Subcutaneous adipose tissue (tissue), 4 donors: ENCODE data around the gene LRRC27. TPM values are rescaled to one million over a fixed set of nuclear protein-coding genes. Genes with fewer than 3 reads are reported as not detected.

Experiments used
- CTCF ChIP-seq: fragments of 450-650 bp; IDR thresholded peaks from one replicate; pipeline ENCODE4 v1.5.1; 2016; ENCODE audit warnings: low read depth, mild to moderate bottlenecking, control low read depth, antibody characterized with exemption, moderate library complexity
- total RNA-seq, 4 donors: library from RNA; depleted of rRNA; stranded (reverse); fragments of >200 nt; gene quantifications; one replicate each; pipeline ENCODE4 v1.1.0, GENCODE V29; 2016

The LRRC27 gene
- total RNA-seq, 4 donors from 2014 or later = 7.7 to 11.6 (median 9.9) TPM

GRCh38 chr10:132303361-132304115, 28.5 kb upstream of the LRRC27 start:
- TF ChIP-seq CTCF = no peak

- TF ChIP-seq CTCF = no peak
Measured at GRCh38 chr10:132304756-132305509, 27.1 kb upstream of the LRRC27 start.

DNA sequence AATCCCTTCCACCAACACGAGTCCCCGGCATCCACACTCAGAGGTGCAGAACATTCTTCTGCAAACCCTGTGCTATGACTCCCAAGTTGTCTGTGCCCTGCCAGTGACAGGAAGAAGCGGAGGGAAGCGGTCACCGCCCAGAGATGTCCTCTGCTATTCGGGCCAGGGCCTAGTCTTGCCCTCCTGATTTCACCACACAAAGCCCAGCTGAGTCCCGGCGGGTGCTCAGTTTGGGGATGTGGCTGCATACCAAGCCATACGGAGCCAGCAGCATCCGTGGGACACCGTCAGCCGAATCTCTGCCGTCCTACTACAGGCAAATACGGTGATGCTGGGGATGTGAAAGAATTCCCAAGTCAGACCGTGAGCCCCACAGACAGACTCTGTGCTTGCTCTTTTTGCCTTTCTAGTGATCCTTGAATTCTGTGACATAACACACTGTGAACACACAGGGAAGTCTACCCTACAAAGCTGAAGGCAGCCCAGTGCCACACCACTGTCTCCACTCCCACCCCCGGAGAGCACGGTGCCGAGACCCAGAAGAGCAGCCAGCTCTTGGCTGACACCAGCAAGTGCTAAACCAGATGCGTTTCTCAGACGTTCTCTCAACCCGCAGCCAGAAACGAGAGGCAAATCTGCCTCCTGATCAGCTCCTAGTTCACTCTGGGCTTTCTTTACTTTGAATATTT, 26.2 kb upstream of the LRRC27 start:
- no peak for TF ChIP-seq CTCF

- no peak for TF ChIP-seq CTCF
Measured at GRCh38 chr10:132306343-132306685, 25.7 kb upstream of the LRRC27 start.

DNA sequence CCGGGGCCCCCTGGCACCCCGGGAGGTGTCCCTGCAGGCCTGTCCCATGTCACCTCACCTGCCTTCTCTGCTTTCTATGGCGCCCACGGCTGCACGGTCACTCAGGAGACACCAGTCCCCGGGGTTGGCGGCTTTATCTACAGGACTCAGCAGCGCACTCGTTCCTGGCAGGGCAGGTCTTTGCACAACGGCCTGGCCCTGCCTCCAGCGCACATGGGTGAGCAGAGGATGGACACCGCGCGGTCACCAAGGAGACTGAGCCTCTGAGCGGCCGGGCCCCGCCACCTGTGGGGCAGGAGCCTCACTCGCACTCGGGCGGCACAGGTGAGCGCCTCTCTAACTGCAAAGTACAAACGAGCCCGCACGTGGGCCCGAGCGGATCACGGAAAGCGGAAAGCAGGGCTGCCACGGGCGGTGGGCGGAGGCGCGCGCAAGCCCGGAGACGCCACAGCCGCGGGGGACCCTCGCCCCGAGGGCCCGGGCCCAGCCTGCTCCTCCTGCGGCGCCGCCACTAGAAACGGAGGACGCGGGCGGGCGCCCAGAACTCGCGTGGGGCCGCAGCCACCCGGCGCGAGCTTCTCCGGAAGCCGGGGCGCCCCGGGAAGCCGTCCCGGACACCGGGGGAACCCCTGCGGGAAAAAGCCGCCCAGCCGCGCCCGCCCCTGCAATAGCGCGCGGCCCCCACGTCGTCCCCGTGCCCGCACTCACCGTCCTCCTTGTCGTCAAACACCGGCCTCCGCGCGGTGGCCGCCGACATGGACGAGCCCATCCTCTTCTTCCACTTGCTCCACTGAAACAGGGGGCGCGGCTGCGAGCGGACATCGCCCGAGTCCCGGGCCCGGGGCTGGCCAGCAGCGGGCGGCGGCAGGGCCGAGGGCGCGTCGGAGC, 24.9 kb upstream of the LRRC27 start:
- no peak for TF ChIP-seq CTCF

GRCh38 chr10:132307823-132308586, 24.0 kb upstream of the LRRC27 start, which contains the start of gene STK32C:
Gene STK32C, minus strand, starts transcription at chr10:132307950. Its CDS starts 117 bp downstream, at chr10:132307833.
- no peak for TF ChIP-seq CTCF
